ENCODE measurements around the gene ENDOD1. TPM values are rescaled to one million over a fixed set of nuclear protein-coding genes. Genes with fewer than 3 reads are reported as not detected.

Gene ENDOD1
- total RNA-seq, 1 experiment from 2014 or later: 8.1 TPM

- Histone ChIP-seq H3K79me2 (ENCODE audit: low read depth) (no peaks in the 10 kb centered on the region), H3K4me2 (no peak overlapping the region), H4K20me1 (ENCODE audit: insufficient read depth) (no peaks in the 10 kb centered on the region), H3K9me3 (ENCODE audit: insufficient read depth, low read depth) (no peaks in the 10 kb centered on the region), H3F3A (ENCODE audit: insufficient read depth, low read depth) (peaks cover 12% of the 10 kb centered on the region; the same call in 1 of the 2 replicates), H3K27ac (no peak overlapping the region), H3K4me1 (replicated peaks; ENCODE audit: insufficient read depth) (peaks cover 25% of the 10 kb centered on the region), H3K4me3 (no peak overlapping the region), H3K36me3 (ENCODE audit: low read depth) (no peaks in the 10 kb centered on the region), H3K9me2 (ENCODE audit: insufficient read depth) (no peaks in the 10 kb centered on the region), H2AFZ (no peak overlapping the region), H3K27me3 (ENCODE audit: insufficient read depth, low read depth) (no peaks in the 10 kb centered on the region)
- ChIA-PET CTCF (interaction anchor here (0.6 to 1.3 kb wide), 2 partner anchors 24 to 64 kb away, joined by 3 to 5 read pairs; no protein-coding TSS in a partner anchor), POLR2A (ENCODE audit: unreplicated experiment) (interaction anchor here (0.6 to 0.9 kb wide), 2 partner anchors 18 to 544 kb away, joined by 3 to 6 read pairs; no protein-coding TSS in a partner anchor)
- TF ChIP-seq CTCF (conservative IDR thresholded peaks at IDR 0.05): no peak
- TF ChIP-seq EZH2 (IDR thresholded peaks at IDR 0.05; ENCODE audit: low read depth): no peak
- peak; percentile 67 to 83 for DNase-seq
- no TSS peak for BruUV-seq (replicated peaks)
- intact Hi-C loops (cut with micrococcal nuclease; ENCODE audit: unreplicated experiment): no loop called here
These were observed 43.3 kb downstream of the ENDOD1 start for GRCh38 chr11:95132956-95133355.

GRCh38 chr11:95134491-95134890 is 44.8 kb downstream of the ENDOD1 start:
- Histone ChIP-seq H4K20me1 (ENCODE audit: insufficient read depth) (no peaks in the 10 kb centered on the region), H3K79me2 (ENCODE audit: low read depth) (no peaks in the 10 kb centered on the region), H3K9me2 (ENCODE audit: insufficient read depth) (no peaks in the 10 kb centered on the region), H3K27me3 (ENCODE audit: insufficient read depth, low read depth) (no peaks in the 10 kb centered on the region), H2AFZ (no peak overlapping the region), H3K36me3 (ENCODE audit: low read depth) (no peaks in the 10 kb centered on the region), H3K4me1 (replicated peaks; ENCODE audit: insufficient read depth) (peaks cover 25% of the 10 kb centered on the region), H3K27ac (peak overlapping the region; percentile 43), H3F3A (ENCODE audit: insufficient read depth, low read depth) (peaks cover 12% of the 10 kb centered on the region; the same call in 1 of the 2 replicates), H3K4me3 (no peak overlapping the region), H3K4me2 (peak overlapping the region; percentile 4), H3K9me3 (ENCODE audit: insufficient read depth, low read depth) (no peaks in the 10 kb centered on the region)
- intact Hi-C loops (cut with micrococcal nuclease; ENCODE audit: unreplicated experiment): loop anchor here (1.0 kb wide), 4 partner anchors 15 to 161 kb away; partner anchors contain the start of genes CWC15 and KDM4D
- CTCF ChIA-PET: interaction anchor here (0.7 kb wide), 1 partner anchor 66 kb away, joined by 3 read pairs; no protein-coding TSS in a partner anchor
- no TSS peak for BruUV-seq (replicated peaks)
- no peak for TF ChIP-seq CTCF (conservative IDR thresholded peaks at IDR 0.05)
- no peak for TF ChIP-seq EZH2 (IDR thresholded peaks at IDR 0.05; ENCODE audit: low read depth)
- POLR2A ChIA-PET (ENCODE audit: unreplicated experiment): interaction anchor here (0.5 kb wide), 1 partner anchor 41 kb away, joined by 7 read pairs; no protein-coding TSS in a partner anchor
- peak; percentile 73 to 94 for DNase-seq

GRCh38 chr11:95135155-95135554 is 45.5 kb downstream of the ENDOD1 start:
- peak overlapping the region; percentile 4; the same call in 1 of the 2 replicates for H3K4me2 ChIP-seq
- H3K36me3 ChIP-seq (ENCODE audit: low read depth): no peaks in the 10 kb centered on the region
- no peak overlapping the region; the same call in 1 of the 2 replicates for H3K27ac ChIP-seq
- H3K27me3 ChIP-seq (ENCODE audit: insufficient read depth, low read depth): no peaks in the 10 kb centered on the region
- H4K20me1 ChIP-seq (ENCODE audit: insufficient read depth): no peaks in the 10 kb centered on the region
- ChIA-PET POLR2A (ENCODE audit: unreplicated experiment) (no interaction called here), CTCF (interaction anchor here (0.5 kb wide), 1 partner anchor 1290 kb away, joined by 3 read pairs; no protein-coding TSS in a partner anchor)
- peaks cover 25% of the 10 kb centered on the region for H3K4me1 ChIP-seq (replicated peaks; ENCODE audit: insufficient read depth)
- intact Hi-C loops (cut with micrococcal nuclease; ENCODE audit: unreplicated experiment): no loop called here
- no TSS peak for BruUV-seq (replicated peaks)
- H3K9me3 ChIP-seq (ENCODE audit: insufficient read depth, low read depth): no peaks in the 10 kb centered on the region
- DNase-seq: no peak
- peaks cover 12% of the 10 kb centered on the region; the same call in 1 of the 2 replicates for H3F3A ChIP-seq (ENCODE audit: insufficient read depth, low read depth)
- TF ChIP-seq CTCF (conservative IDR thresholded peaks at IDR 0.05): no peak
- no peak for TF ChIP-seq EZH2 (IDR thresholded peaks at IDR 0.05; ENCODE audit: low read depth)
- no peak overlapping the region for H3K4me3 ChIP-seq
- H3K79me2 ChIP-seq (ENCODE audit: low read depth): no peaks in the 10 kb centered on the region
- no peaks in the 10 kb centered on the region for H3K9me2 ChIP-seq (ENCODE audit: insufficient read depth)
- H2AFZ ChIP-seq: no peak overlapping the region

All from PC-9 (cell line).